Tibial nerve (tissue), 4 donors: Measurements from ENCODE around the gene ATP9B. TPM values are rescaled to one million over a fixed set of nuclear protein-coding genes. Genes with fewer than 3 reads are reported as not detected.
A peak's percentile ranks its signal among the peaks of the same experiment; 100 is the strongest.

Experiments
- DNase-seq, 2 donors: peaks; one replicate each; pipeline ENCODE4 v3.0.0-alpha.2; 2019; ENCODE audit warnings: low spot score in 2 of 2
- H3K27ac ChIP-seq, 4 donors: fragments of 200-600 bp; sonication (generic) in 3 of 4; one replicate each; pipeline ENCODE4 v1.5.1; 2017 to 2019; ENCODE audit warnings: mild to moderate bottlenecking in 1 of 4
- H3K27me3 ChIP-seq, 2 donors: fragments of 200-600 bp; sonication (generic) in 1 of 2; one replicate each; pipeline versions ENCODE4 v1.5.1 to v1.6.0; 2017 to 2019
- H3K36me3 ChIP-seq, 3 donors: fragments of 200-600 bp; sonication (generic); one replicate each; pipeline ENCODE4 v1.5.1; 2018 to 2019
- H3K4me1 ChIP-seq, 4 donors: fragments of 200-600 bp; sonication (generic) in 3 of 4; one replicate each; pipeline ENCODE4 v1.5.1; 2017 to 2019
- H3K4me3 ChIP-seq, 4 donors: fragments of 200-600 bp; sonication (generic) in 3 of 4; one replicate each; pipeline ENCODE4 v1.5.1; 2017 to 2019; ENCODE audit warnings: mild to moderate bottlenecking in 1 of 4, moderate library complexity in 1 of 4
- H3K9me3 ChIP-seq, 4 donors: fragments of 200-600 bp; sonication (generic) in 3 of 4; one replicate each; pipeline ENCODE4 v1.5.1; 2017 to 2019
- EP300 ChIP-seq, 2 donors: sonication (generic); formaldehyde crosslinking; IDR thresholded peaks; one replicate each; pipeline ENCODE4 v1.6.1; 2017; ENCODE audit warnings: antibody characterized with exemption in 2 of 2, mild to moderate bottlenecking in 1 of 2
- POLR2A ChIP-seq, 2 donors: fragments of 450-650 bp; IDR thresholded peaks; one replicate each; pipeline ENCODE4 v1.6.1; 2017; ENCODE audit warnings: antibody characterized with exemption in 2 of 2, mild to moderate bottlenecking in 2 of 2, moderate library complexity in 2 of 2
- WGBS, 2 donors: methylation state at CpG; one replicate each; pipeline ENCODE4 v1.1.5; 2018; 5-methylcytosine and 5-hydroxymethylcytosine counted together
- total RNA-seq, 4 donors: library from RNA; depleted of rRNA; stranded (reverse); fragments of >200 nt; gene quantifications; one replicate each; pipeline ENCODE4 v1.1.0, GENCODE V29; 2016
- TF ChIP-seq, protein P1 (sequence below), 5 experiments: fragments of 200-600 bp in 3 of 5; fragments of 450-650 bp in 2 of 5; sonication (generic) in 3 of 5; IDR thresholded peaks; one replicate each; pipeline ENCODE4 v1.5.1; 2016 to 2019; ENCODE audit warnings: antibody characterized with exemption in 5 of 5, mild to moderate bottlenecking in 3 of 5, moderate library complexity in 2 of 5

ATP9B gene
- total RNA-seq, 4 donors from 2014 or later = 56.9 to 68.7 (median 59.8) TPM

GRCh38 chr18:79245517-79246001 is 176.4 kb downstream of the ATP9B start:
- 85 to 93% methylated on average over 9 to 11 of the region's 23 CpGs for WGBS, 2 donors

DNA sequence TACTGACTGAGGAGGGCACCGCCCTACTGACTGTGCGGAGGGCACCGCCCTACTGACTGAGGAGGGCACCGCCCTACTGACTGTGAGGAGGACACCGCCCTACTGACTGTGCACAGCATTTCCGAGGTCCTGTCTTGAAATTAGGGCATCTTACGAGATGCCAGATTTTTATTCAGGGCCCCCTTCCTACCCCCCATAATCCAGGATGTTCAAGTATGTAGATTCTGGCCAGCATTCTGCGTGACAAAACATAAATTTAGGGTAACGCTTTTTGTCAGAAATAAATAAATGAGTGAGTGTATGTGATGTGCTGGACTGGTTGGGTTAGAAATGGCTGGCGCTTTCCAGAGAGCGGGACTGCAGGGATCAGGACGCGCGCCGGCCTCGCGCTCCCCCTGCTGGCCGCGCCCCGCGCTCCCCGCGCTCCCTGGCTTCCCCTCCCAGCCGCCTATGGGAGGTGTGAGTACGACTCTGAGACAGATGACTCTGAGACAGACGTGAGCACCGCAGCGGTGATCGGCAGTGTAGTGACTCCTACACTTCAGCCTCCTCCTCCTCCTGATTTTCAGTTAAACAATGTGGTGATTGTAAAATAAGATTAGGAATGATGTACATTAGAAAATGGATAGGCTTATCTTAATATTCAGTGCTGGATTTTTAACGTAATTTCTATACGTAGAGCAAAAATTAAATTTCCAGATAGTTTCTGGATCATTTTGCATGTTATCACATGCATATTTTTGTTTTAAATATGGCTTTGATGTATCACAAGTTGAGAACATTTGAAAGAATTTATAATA is 177.3 kb downstream of the ATP9B start:
- peak in 1 of 2 donors; percentile 28 for TF ChIP-seq EP300 (IDR thresholded peaks at IDR 0.05)
- peak in 1 of 2 donors; percentile 24 for TF ChIP-seq POLR2A (IDR thresholded peaks at IDR 0.05)
- TF ChIP-seq, protein P1, sequence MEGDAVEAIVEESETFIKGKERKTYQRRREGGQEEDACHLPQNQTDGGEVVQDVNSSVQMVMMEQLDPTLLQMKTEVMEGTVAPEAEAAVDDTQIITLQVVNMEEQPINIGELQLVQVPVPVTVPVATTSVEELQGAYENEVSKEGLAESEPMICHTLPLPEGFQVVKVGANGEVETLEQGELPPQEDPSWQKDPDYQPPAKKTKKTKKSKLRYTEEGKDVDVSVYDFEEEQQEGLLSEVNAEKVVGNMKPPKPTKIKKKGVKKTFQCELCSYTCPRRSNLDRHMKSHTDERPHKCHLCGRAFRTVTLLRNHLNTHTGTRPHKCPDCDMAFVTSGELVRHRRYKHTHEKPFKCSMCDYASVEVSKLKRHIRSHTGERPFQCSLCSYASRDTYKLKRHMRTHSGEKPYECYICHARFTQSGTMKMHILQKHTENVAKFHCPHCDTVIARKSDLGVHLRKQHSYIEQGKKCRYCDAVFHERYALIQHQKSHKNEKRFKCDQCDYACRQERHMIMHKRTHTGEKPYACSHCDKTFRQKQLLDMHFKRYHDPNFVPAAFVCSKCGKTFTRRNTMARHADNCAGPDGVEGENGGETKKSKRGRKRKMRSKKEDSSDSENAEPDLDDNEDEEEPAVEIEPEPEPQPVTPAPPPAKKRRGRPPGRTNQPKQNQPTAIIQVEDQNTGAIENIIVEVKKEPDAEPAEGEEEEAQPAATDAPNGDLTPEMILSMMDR (IDR thresholded peaks at IDR 0.05) = peak; percentile 87 to 97 (median 92)
- Histone ChIP-seq H3K27me3 (no peaks in the 10 kb centered on the region), H3K9me3 (no peaks in the 10 kb centered on the region), H3K4me3 (peak overlapping the region in 1 of 4 donors; percentile 3), H3K4me1 (peaks cover 0 to 41% (median 0%) of the 10 kb centered on the region in 4 donors), H3K36me3 (no peaks in the 10 kb centered on the region), H3K27ac (peak overlapping the region in 2 of 4 donors; percentile 32 to 59)
- peak; percentile 20 to 52 for DNase-seq
- 19 to 24% methylated on average over 31 of the region's 31 CpGs for WGBS, 2 donors

More at GRCh38 chr18:79245517-79246001, 176.4 kb downstream of the ATP9B start:
- no peaks in the 10 kb centered on the region for H3K36me3 ChIP-seq
- peaks cover 0 to 35% (median 0%) of the 10 kb centered on the region in 4 donors for H3K4me1 ChIP-seq
- TF ChIP-seq, protein P1 (IDR thresholded peaks at IDR 0.05) = no peak
- no peak for TF ChIP-seq EP300 (IDR thresholded peaks at IDR 0.05)
- no peaks in the 10 kb centered on the region for H3K9me3 ChIP-seq
- no peak overlapping the region for H3K4me3 ChIP-seq
- H3K27me3 ChIP-seq = no peaks in the 10 kb centered on the region
- no peak for DNase-seq
- H3K27ac ChIP-seq = no peak overlapping the region

GRCh38 chr18:79248495-79249060 is 179.4 kb downstream of the ATP9B start:
- Histone ChIP-seq H3K4me1 (peaks cover 0 to 56% (median 2%) of the 10 kb centered on the region in 4 donors), H3K36me3 (no peaks in the 10 kb centered on the region), H3K27me3 (no peaks in the 10 kb centered on the region), H3K4me3 (no peak overlapping the region), H3K9me3 (no peaks in the 10 kb centered on the region), H3K27ac (peak overlapping the region in 2 of 4 donors; percentile 56 to 85)
- WGBS, 2 donors = 59 to 60% methylated on average over 9 of the region's 9 CpGs
- no peak for DNase-seq
- TF ChIP-seq EP300 (IDR thresholded peaks at IDR 0.05) (no peak), POLR2A (IDR thresholded peaks at IDR 0.05) (no peak)
- TF ChIP-seq, protein P1 (IDR thresholded peaks at IDR 0.05) = no peak

GRCh38 chr18:79250301-79250981 is 181.2 kb downstream of the ATP9B start:
- peaks cover 0 to 51% (median 3%) of the 10 kb centered on the region in 4 donors for H3K4me1 ChIP-seq
- H3K4me3 ChIP-seq = no peak overlapping the region
- no peaks in the 10 kb centered on the region for H3K9me3 ChIP-seq
- H3K27ac ChIP-seq = peak overlapping the region; percentile 42 to 85 (median 65)
- H3K27me3 ChIP-seq = no peaks in the 10 kb centered on the region
- TF ChIP-seq, protein P1 (IDR thresholded peaks at IDR 0.05) = no peak
- TF ChIP-seq POLR2A (IDR thresholded peaks at IDR 0.05) (no peak), EP300 (IDR thresholded peaks at IDR 0.05) (no peak)
- no peak for DNase-seq
- H3K36me3 ChIP-seq = peaks cover 0 to 10% (median 0%) of the 10 kb centered on the region in 3 donors
- 51 to 57% methylated on average over 12 of the region's 12 CpGs for WGBS, 2 donors
